ENCODE data around the gene DDX49. TPM values are rescaled to one million over a fixed set of nuclear protein-coding genes. Genes with fewer than 3 reads are reported as not detected.

DDX49 gene
- polyA plus RNA-seq, 3 donors: 48.3 to 61.6 (median 57.4) TPM

DNA sequence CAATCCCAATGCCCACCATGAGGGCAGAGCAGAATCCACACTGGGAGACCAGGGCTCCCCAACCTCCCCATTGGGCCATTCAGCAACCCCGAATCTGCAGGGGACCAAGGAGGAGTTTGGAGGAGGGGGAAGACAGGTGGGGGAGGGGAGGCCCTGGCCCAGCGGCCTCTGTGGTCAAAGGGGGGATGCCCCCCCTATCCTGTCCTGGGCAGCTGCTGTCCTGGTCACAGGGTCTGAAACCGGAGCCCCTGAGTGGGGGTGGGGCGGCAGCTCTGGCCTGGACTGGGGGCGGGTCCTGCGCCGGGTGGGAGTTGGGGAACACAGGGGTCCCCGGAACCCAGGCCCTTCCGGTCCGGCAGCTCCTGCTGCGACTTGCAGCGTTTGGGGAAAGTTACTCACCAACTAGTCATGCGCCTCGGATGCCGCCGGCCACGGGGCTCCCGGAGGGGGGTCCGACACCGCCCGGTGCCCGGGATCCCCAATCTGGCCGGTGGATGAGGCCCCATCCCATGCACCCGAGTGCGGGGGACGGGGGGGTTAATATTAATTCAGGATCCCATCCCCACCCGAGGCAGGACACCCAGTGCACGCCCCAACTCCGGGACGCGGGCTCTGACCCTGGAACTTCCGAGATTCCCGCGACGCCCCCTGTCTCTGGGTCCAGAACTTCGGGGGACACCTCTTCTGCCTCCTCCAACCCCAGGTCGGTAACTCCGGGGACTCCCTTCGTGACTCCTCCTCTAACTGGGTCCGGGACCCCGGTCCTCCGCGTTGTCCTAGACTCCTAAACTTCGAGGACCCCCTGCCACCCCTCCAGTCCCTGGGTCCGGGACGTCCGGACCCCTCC lies 20.6 kb downstream of the DDX49 start:
- DNase-seq: peak; percentile 68

DNA sequence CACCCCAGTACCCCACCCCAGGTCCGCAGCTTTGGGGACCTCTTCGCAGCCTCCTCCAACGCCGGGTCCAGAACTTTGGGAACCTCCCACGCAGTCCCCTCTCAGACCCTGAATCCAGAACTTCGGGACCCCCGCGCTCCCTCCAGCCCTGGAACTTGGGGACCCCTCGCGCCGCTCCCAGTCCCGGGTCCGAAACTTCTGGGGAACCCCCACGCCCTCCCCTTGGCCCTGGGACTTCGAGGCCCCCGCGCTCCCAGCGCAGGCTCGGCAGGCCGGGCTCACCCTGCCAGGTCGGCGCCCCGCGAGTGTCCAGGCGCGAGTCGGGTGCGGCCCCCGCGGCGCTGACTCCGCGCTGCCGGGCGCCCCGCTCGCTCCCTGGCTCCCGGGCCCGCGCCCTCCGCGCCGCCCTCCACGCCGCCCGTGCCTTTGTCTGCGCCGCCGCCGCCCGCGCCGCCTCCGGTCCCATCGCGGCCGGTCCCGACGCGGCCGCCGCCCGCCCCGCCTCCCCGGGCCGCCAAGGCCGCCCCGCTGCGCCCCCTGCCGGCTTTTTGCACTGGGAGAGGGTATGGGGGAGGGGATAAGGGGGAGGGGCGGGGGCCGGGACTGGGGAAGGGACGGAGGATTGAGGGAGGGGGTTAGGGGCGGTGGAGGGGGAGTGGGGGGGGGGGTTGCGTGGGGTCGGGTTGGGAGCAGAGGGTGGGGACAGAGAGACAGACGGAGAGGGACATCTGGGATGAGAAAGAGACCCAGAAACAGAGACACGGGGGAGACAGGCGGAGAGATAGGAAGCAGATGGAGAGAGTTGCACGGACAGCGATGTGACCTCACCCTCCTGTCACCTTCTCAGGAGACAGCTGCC lies 21.5 kb downstream of the DDX49 start, which contains the start of gene HOMER3:
Gene HOMER3 (minus strand): TSS at position 449 of the 859 bp plus-strand sequence. CDS start 2,235 bp downstream, outside the sequence.
- peak; percentile 82 for DNase-seq

DNA sequence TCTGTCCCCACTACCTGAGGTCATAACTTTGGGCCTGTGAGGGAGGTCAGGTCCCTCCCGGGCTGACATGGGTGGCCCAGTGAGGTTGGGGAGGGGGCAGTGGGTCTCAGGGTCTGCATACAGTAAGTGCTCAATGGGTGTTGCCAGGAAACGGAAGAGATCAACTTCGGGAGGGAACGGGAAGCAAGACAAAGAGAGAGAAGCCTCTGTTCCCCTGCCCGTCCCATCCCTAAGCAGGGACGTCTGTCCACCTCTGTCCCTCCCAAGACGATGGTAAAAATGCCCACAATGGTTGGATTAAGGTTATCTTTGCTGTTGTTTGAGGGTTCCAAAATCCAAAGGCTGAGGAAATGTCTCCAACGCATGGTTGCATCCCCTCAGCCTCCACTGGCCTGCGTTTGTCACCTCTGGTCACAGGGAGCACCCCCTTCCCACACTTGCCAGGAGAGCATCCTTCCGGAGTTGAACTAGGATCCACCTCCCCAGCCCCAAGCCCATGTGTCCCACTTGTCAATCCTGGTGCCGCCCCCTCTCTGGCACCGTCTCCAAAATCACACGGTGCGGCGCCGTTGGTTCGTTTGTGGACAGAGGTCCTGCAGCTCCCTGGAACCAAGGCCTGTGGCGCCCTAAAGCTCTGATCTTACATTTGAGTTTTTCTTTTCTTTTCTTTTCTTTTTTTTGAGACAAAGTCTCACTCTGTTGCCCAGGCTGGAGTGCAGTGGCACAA lies 22.3 kb downstream of the DDX49 start:
- no peak for DNase-seq

DNA sequence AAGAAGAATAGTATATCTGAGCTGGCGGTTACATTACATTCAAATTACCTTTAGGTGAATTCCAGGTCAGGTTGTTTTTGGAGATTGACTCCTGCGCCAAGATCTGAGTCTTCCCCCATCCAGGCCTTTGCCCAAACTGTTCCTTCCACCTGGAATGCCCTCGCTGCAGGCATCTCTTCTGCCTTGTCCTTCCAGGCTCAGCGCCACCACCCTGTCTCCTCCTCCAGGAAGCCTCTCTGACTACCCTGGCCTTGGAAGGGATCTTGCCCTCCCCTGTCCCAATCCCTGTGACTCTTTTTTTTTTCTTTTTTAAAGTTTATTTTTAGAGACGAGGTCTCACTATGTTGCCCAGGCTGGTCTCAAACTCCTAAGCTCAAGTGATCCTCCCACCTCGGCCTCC lies 23.2 kb downstream of the DDX49 start:
- DNase-seq: no peak

DNA sequence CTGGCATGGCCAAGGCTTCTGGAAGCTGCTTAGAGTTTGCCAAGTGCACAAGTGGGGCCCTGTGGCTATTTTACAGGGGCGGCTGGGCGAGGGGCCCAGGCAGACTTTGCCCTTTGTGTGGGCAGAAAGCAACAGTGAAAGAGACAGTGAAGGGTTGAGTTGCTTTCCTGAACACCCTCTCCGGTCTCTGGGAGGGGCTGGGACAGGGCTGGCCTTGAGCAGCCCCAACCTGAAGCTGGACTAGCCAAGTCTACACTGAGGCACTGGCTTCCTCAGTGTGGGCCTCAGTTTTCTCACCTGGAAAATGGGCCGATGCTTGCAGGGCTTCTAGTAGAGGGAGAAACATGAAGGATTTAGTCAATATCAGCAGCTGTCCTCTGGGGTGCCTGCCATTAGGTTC lies 23.9 kb downstream of the DDX49 start:
- no peak for DNase-seq

DNA sequence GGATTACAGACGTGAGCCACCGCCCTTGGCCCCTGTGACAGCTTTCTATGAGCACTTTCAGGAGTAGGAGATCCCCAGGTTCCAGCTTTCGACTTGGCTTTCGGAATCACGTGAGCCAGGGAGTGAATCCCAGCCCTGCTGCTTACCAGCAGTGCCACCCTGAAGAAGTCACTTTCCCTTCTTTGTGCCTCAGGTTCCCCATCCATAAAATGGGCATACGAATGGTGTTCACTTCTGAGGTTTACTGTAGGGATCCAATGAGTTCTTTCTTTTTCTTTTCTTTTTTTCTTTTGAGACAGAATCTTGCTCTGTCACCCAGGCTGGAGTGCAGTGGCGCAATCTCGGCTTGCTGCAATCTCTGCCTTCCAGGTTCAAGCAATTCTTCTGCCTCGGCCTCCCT lies 25.8 kb downstream of the DDX49 start:
- no peak for DNase-seq

DNA sequence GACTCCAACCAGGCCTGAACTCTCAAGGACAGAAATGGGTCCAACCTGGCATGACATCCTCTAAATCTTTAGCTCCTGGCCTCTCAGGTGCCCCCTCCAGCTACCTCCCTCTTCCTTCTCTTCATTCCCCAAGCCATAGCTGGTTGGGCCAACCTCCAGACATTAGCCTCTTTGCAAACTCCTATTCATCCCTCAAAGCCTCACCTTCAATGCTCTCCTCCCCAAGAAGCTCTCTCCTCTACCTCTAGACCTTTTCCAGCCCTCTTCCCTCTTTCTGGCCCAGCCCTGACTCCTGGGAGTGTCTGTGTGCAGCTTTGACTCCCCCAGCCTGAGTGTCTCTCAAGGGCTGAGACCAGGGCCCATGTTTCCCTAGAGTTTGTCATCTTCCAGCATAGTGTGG lies 26.8 kb downstream of the DDX49 start:
- no peak for DNase-seq

DNA sequence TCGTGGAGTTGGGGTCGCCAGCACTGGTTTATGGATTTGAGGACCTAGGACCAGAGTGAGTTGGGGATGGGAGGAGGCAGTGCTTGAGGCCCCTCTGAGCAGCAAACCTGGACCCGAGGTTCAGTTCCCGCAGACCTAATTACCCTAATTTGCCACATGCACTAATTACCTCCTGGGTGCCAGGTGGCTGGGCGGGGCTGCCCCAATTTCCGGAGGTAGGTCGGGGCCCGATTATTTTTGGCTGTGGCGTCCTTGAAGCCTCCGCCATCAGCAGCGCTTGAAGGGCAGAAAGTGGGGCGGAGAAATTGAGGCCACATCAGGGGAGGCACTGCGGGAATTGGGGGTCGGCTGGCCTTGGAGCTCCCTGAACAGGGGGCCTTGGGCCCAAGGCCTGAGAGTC lies 27.4 kb downstream of the DDX49 start:
- no peak for DNase-seq

DNA sequence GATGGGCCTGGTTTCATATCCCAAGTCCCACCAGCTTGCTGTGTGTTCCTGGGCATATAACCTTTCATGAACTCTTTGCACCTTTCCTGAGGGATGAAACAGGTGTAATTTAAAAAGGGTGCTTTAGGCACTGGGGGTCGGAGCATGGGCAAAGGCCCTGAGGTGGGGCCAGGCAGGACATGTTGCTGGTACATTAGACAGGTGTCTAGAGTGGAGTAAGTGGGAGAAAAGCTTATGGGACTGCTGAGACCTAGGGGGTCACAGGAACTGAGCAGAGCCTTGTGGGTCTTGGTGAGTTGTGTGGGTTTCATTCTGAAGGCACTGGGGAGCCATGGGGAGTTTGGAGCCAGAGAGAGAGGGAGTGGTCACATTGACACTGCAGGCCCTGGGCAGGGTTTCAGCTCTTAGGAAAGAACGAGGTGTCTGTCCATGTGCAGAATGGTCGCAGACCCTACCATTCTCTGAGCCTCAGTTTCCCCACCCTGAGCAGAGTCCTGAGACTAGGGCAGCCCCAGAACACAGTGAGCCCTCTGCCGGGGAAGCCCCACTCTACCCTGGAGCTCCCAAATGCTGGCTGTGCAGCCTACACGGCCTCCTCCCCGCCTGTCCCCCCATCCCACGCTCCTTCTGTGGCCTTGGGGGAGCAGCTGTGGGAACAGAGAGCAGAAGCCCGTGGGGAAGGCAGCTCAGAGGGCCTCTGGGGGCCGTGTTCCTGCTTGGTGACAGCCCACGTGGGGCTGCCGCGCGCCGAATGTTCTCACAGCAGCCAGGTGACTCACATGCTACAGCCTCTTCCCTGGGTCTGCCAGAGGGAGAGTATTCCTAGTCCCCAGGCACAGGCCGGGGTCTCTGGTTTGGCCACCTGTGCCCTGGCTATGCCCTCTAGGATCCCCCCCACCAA lies 28.8 kb downstream of the DDX49 start:
- no peak for DNase-seq

DNA sequence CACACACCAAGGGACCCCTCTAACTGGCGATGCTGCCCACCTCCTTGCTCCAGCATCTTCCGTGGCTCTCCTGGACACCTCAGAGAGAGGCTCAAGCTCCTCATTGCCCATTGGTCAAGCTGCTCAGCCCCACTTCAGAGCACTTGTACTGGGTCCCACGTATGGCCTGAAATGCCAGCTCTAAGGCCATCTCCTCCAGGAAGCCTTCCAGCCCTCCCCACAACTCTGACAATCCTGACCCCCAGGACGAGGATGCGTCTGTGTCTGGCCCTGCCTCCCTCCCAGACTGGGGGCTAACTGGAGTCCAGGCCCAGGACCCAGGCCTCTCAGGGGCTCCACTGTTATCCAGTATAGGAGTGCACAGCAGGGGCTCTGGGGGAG lies 29.5 kb downstream of the DDX49 start:
- DNase-seq: no peak

DNA sequence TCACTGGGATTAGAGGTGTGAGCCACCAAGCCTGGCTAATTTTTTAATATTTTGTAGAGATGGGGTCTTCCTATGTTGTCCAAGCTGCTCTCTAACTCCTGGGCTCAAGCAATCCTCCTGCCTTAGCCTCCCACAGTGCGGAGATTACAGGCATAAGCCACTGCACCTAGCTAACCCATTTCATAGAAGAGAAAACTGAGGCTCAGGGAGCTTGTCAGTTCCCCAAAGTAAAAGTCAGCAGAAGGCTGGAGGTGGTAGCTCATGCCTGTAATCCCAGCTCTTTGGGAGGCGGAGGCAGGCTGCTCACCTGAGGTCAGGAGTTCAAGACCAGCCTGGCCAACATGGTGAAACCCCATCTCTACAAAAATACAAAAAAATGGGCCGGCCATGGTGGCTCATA lies 30.3 kb downstream of the DDX49 start:
- DNase-seq: no peak

DNA sequence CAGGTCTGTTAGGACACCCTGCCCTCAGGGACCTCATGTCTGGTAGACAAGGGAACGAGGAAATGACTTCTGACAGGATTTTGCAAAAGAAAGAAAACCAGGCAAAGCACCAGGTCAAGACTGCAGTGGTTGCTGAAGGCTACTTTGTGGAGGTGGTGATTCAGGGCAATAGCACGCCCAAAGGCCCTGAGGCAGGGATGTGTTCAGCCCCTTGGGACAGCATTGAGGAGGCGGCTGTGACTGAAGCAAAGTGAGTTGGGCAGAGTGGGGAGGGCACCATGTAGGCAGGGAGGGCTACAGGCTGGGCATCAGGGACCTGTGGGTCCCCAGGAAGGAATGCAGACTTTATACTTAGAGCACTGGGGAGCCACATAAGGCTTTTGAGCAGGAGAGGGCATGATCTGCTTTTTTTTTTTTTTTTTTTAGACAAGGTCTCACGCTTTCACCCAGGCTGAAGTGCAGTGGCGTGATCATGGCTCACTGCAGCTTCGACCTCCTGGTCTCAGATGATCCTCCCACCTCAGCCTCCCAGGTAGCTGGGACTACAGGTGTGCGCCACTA lies 32.3 kb downstream of the DDX49 start:
- DNase-seq: no peak

DNA sequence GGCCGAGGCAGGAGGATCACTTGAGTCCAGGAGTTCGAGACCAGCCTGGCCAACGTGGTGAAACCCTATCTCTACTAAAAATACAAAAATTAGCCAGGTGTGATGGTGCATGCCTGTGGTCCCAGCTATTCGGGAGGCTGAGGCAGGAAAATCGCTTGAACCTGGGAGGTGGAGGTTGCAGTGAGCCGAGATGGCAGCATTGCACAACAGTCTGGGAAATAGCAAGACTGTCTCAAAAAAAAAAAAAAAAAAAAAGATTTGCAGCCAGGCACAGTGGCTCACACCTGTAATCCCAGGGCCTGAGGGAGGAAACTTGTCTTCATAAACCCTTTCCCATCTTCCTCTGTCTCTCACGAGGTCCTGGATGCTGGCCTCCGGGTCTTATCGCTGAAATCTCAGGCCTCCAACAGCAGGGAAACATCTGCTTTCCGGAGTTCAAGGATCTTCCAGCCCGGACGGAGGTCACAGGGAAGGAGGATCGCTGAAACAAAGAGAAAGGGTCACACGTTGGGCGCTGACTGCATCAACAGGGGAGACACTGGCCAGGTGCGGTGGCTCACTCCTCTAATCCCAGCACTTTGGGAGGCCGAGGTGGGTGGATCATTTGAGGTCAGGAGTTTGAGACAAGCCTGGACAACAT lies 33.0 kb downstream of the DDX49 start:
- DNase-seq: peak; percentile 24

DNA sequence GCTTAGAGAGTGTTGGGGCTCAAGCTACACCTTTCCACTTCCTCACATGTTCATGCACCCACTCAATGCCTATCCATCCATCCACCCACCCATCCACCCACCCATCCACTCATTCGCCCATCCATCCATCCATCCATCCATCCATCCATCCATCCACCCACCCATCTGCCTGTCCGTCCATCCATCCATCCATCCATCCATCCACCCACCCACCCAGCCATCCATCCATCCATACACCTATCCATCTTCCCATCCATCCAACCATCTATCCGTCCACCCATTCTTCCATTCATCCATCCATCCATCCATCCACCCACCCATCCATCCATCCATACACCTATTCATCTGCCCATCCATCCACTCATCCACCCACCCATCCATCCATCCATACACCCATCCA lies 34.6 kb downstream of the DDX49 start:
- DNase-seq: no peak

DNA sequence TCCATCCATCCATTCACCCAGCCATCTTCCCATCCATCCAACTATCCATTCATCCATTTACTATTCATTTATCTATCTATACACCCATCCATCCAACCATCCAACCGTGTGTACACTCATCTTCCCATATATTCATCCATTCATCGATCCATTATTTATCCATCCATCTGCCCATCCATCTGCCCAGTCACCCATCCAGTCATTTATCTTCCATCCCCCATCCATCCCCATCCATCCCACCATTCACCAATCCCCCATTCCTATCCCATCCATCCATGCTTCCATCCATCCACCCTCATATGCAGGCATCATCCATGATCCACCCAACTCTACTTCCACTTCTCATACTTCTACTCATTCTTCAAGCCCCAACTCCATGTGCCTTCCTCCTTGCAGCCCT lies 35.5 kb downstream of the DDX49 start:
- DNase-seq: no peak

DNA sequence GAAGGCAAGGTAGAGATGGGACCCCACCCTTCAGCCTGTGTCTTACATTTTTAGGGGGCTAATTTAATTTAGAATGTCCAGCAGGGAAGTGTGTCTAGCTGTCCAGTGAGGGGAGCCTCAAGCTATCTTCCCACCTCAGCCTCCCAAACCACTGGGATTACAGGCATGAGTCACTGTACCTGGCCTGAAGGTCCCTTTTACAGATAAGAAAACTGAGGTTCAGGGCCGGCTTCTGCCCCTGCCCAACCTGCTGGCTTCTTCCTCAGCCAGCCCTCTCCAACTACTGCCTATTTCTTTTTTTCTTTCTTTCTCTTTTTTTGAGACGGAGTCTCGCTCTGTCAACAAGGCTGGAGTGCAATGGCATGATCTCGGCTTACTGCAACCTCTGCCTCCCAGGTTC lies 40.9 kb downstream of the DDX49 start:
- no peak for DNase-seq

DNA sequence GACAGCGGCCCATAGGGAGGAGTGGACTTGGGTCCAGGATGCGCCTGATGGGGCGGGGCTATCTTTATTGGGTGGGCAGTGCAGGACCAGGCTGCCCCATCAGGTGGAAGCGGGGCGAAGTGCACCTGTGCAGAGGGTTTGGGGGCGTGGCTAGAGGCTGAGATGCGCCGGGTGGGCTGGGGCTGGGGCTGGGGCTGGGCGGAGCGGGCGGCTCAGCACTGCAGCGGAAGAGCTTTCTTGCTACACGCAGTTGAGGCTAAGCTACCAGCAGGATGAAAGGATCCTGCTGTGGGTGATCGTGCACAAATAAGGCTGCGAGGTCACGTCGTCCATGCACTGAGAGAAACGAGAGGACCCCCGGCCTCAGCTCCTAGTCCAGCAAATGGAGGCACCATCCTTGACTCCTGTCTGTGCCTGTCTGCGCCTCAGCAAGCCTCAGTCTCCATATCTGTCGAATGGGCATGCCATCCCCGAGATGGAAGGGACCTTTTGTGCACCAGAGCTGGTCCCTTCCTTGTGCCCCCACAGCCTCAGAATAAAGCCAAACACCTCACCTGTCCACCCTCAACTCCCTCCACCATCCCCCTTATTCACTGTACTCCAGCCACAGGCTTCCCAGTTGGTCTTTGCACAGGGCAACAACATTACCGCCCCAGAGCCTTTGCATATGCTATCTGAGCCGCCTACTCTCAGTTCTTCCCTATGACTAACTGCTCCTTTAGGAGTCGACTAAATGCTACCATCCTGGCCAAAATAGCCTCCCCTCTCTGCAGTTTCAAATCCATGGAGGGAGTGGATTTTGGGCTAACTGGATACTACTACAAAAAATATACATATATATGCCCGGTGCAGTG lies 42.5 kb downstream of the DDX49 start:
- DNase-seq: no peak

DNA sequence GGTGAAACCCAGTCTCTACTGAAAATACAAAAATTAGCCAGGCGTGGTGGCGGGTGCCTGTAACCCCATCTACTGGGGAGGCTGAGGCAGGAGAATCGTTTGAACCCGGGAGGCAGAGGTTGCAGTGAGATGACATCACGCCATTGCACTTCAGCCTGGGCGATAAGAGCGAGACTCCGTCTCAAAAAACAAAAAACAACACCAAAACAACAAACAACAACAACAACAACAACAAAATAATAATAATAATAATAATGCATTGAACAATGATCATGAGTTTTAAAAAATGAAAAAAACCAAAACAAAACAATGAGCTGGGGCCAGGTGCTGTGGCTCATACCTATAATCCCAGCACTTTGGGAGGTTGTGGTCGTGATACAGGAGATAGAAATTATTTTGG lies 44.6 kb downstream of the DDX49 start:
- DNase-seq: no peak

DNA sequence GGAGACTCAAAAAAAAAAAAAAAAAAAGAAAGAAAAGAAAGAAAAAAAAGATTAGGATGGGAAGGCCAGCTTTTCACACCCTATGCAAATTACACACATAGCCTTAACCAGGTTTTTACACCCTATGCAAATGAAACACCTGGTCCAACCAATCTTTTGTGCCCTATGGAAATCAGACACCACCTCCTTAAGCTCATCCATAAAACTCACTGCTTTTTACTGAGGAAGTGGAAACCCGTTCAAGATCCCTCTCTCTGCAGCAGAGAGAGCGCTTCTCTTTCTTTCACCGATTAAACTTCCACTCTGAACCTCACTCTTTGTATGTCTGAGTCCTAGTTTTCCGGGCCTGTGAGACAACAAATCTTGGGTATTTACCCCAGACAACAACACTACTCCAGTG lies 46.8 kb downstream of the DDX49 start:
- DNase-seq: no peak
